AG04450 (cell line): ENCODE data around the gene LRRC59. TPM values are rescaled to one million over a fixed set of nuclear protein-coding genes. Genes with fewer than 3 reads are reported as not detected.

Source experiments
- CTCF ChIA-PET: fragments of 300-600, 350-600 bp; formaldehyde crosslinking; extraction: SDS; loops from one replicate; lab custom pipeline; 2022; ENCODE audit warnings: antibody characterized with exemption, inconsistent platforms; lab: Charles Lee
- POLR2A ChIA-PET: fragments of 350-600 bp; formaldehyde crosslinking; extraction: SDS; loops from one replicate; lab custom pipeline; 2021; ENCODE audit warnings: antibody characterized with exemption, inconsistent platforms; lab: Yijun Ruan, JAX
- DNase-seq: peaks from one replicate; pipeline ENCODE4 v3.0.0-alpha.2; 2011; ENCODE audit warnings: low read depth, low spot score
- H3K27ac ChIP-seq: one replicate; pipeline ENCODE4 v1.5.1; 2012; ENCODE audit warnings: low read depth, low read length, control low read depth
- H3K27me3 ChIP-seq: one replicate; pipeline ENCODE4 v1.6.0; 2012; ENCODE audit warnings: low read length; ENCODE audit not compliant: control insufficient read depth, insufficient read depth
- H3K4me3 ChIP-seq: 2 replicates; pipeline ENCODE4 v1.5.1; 2011; ENCODE audit warnings: mild to moderate bottlenecking, low read depth, low read length, control low read depth
- H3K9me3 ChIP-seq: 2 replicates; pipeline ENCODE4 v1.5.1; 2012; ENCODE audit warnings: low read length; ENCODE audit not compliant: control insufficient read depth, insufficient read depth
- CTCF ChIP-seq: IDR thresholded peaks from 2 replicates; pipeline ENCODE4 v1.5.1; 2011; ENCODE audit warnings: low read depth, low read length, control low read depth, inconsistent platforms
- polyA plus RNA-seq: library from polyadenylated mRNA; depleted of rRNA; stranded (reverse); fragments of >200 nt; gene quantifications from 2 replicates; pipeline ENCODE4 v1.2.3, GENCODE V29; 2011

LRRC59 gene
- polyA plus RNA-seq, 1 experiment = 143 TPM

GRCh38 chr17:50440838-50441829, 43.8 kb upstream of the LRRC59 start:
- H3K9me3 ChIP-seq = no peaks in the 10 kb centered on the region
- no peak overlapping the region for H3K4me3 ChIP-seq
- ChIA-PET POLR2A (interaction anchor here (0.6 kb wide), 1 partner anchor 14 kb away, joined by 3 read pairs; no protein-coding TSS in a partner anchor), CTCF (interaction anchor here (1.0 kb wide), 1 partner anchor 44 kb away, joined by 3 read pairs; the partner anchor contains the start of gene LRRC59)
- no peak overlapping the region for H3K27ac ChIP-seq
- no peak for DNase-seq
- no peaks in the 10 kb centered on the region for H3K27me3 ChIP-seq
- TF ChIP-seq CTCF = no peak

GRCh38 chr17:50440172-50440837, 43.0 kb upstream of the LRRC59 start:
- no peaks in the 10 kb centered on the region for H3K27me3 ChIP-seq
- ChIA-PET CTCF (no interaction called here), POLR2A (interaction anchor here (0.6 kb wide), 1 partner anchor 13 kb away, joined by 3 read pairs; no protein-coding TSS in a partner anchor)

GRCh38 chr17:50439008-50439407, 41.7 kb upstream of the LRRC59 start:
- POLR2A ChIA-PET = no interaction called here
- Histone ChIP-seq H3K27ac (no peak overlapping the region), H3K4me3 (no peak overlapping the region), H3K9me3 (no peaks in the 10 kb centered on the region), H3K27me3 (no peaks in the 10 kb centered on the region)
- CTCF ChIA-PET = interaction anchor here (0.6 to 1.7 kb wide), 3 partner anchors 8 to 41 kb away, joined by 4 to 5 read pairs (median 4); no protein-coding TSS in a partner anchor
- TF ChIP-seq CTCF = no peak
- no peak for DNase-seq

More at GRCh38 chr17:50440172-50440837, 43.0 kb upstream of the LRRC59 start:
- Histone ChIP-seq H3K9me3 (no peaks in the 10 kb centered on the region), H3K27ac (no peak overlapping the region), H3K4me3 (no peak overlapping the region)
- no peak for TF ChIP-seq CTCF
- DNase-seq = no peak

GRCh38 chr17:50437409-50437808, 40.1 kb upstream of the LRRC59 start:
- no peak overlapping the region for H3K4me3 ChIP-seq
- ChIA-PET POLR2A (no interaction called here), CTCF (interaction anchor here (1.7 kb wide), 1 partner anchor 40 kb away, joined by 4 read pairs; no protein-coding TSS in a partner anchor)
- TF ChIP-seq CTCF = no peak
- DNase-seq = no peak
- no peak overlapping the region for H3K27ac ChIP-seq
- no peaks in the 10 kb centered on the region for H3K27me3 ChIP-seq
- no peaks in the 10 kb centered on the region for H3K9me3 ChIP-seq
